Measurements from ENCODE around the gene MSL1. TPM values are rescaled to one million over a fixed set of nuclear protein-coding genes. Genes with fewer than 3 reads are reported as not detected.
A peak's percentile ranks its signal among the peaks of the same experiment; 100 is the strongest.

MSL1 gene
- total and polyA plus RNA-seq, 2 of the 13 experiments (the other 11 are each of a cell fraction or from before 2014, with no cell fraction given): 63.8 to 88.5 TPM

DNA sequence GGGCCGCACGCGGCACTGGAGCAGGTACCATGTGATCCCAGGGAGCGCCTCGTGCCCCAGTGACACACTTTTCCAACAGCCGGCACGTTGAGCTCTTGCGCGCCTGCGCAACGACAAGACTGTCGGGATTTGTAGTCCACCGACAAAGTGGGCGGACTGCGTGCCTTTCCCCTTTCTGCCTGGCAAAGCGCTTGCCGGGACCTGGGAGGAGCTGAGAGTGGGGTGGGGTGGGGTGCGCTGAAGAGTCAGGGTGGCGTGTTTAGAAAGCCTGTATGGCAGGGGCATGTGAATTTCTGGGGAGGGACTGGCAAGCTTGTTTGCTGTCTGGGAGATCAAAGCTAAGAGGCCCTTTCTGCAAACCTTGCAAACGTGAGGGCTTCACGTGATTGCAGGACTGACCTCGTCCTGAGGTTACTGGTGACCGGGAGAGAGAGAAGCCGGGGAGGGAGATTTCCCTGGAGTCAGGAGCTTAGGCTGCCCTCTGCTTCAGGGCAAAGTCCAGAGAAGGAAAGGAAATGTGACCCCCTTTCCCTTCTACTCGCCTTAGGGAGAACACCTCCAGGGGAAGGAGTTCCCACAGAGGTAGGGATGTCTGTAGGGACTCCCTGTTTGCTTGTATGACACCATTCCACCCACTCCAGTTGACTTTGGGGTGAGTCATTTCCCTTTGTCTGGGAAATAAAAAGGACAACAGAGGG lies 21.0 kb upstream of the MSL1 start (continued):
- TF ChIP-seq ZNF790 (CRISPR knock-in tag; IDR thresholded peaks at IDR 0.05; ENCODE audit: borderline replicate concordance) (no peak; the same call in none of the 2 replicates), SOX13 (IDR thresholded peaks at IDR 0.05) (peak; percentile 92), SOX13 (CRISPR knock-in tag; conservative IDR thresholded peaks at IDR 0.05 in 1 of 2, IDR thresholded peaks at IDR 0.05 in 1 of 2) (peak; percentile 28 to 86; a peak in 2 of 4 replicates), ZNF724P (CRISPR knock-in tag; IDR thresholded peaks at IDR 0.05; ENCODE audit: borderline replicate concordance) (peak; percentile 93), IKZF1 (IDR thresholded peaks at IDR 0.05) (no peak), ZBTB38 (CRISPR knock-in tag; IDR thresholded peaks at IDR 0.05) (peak; percentile 93), POLR2A (IDR thresholded peaks at IDR 0.05; ENCODE audit: insufficient read depth in 1 of 2, low read depth in 2 of 2, low read length in 2 of 2) (peak; percentile 24 to 63; a peak in 3 of 4 replicates), ZNF616 (CRISPR knock-in tag; IDR thresholded peaks at IDR 0.05; ENCODE audit: low read depth) (peak; percentile 99), ZMYM2 (CRISPR knock-in tag; IDR thresholded peaks at IDR 0.05) (no peak; the same call in 1 of the 2 replicates), ZNF430 (CRISPR knock-in tag; IDR thresholded peaks at IDR 0.05) (peak; percentile 96), ZNF10 (CRISPR knock-in tag; IDR thresholded peaks at IDR 0.05; ENCODE audit: borderline replicate concordance, low read depth) (no peak), TCF7 (IDR thresholded peaks at IDR 0.05; ENCODE audit: low read depth) (peak; percentile 98), ZFYVE20 (CRISPR knock-in tag; IDR thresholded peaks at IDR 0.05; ENCODE audit: borderline replicate concordance, low read depth) (0 out of 2 replicates have a peak, but pooled peaks have one; percentile 74), KMT2B (CRISPR knock-in tag; IDR thresholded peaks at IDR 0.05) (peak; percentile 74), ZNF746 (CRISPR knock-in tag; IDR thresholded peaks at IDR 0.05) (peak; percentile 100), SALL2 (CRISPR knock-in tag; IDR thresholded peaks at IDR 0.05) (peak; percentile 99; the same call in 1 of the 2 replicates), ZNF253 (CRISPR knock-in tag; IDR thresholded peaks at IDR 0.05; ENCODE audit: borderline replicate concordance) (peak; percentile 96), NCOR1 (IDR thresholded peaks at IDR 0.05; ENCODE audit: borderline replicate concordance, low read length) (peak; percentile 100), HNRNPH1 (optimal IDR thresholded peaks at IDR 0.05; ENCODE audit: low read depth, low read length) (peak; percentile 15), ZNF496 (CRISPR knock-in tag; IDR thresholded peaks at IDR 0.05; ENCODE audit: insufficient replicate concordance) (no peak), CC2D1A (CRISPR knock-in tag; IDR thresholded peaks at IDR 0.05) (no peak), ZNF34 (CRISPR knock-in tag; IDR thresholded peaks at IDR 0.05; ENCODE audit: borderline replicate concordance) (peak; percentile 97), ERF (CRISPR knock-in tag; IDR thresholded peaks at IDR 0.05) (peak; percentile 98), U2AF2 (IDR thresholded peaks at IDR 0.05; ENCODE audit: low read depth, low read length) (no peak), ELF3 (CRISPR knock-in tag; IDR thresholded peaks at IDR 0.05) (peak; percentile 89), RNF219 (CRISPR knock-in tag; IDR thresholded peaks at IDR 0.05) (peak; percentile 52), TRIM24 (CRISPR knock-in tag; IDR thresholded peaks at IDR 0.05) (peak; percentile 56; the same call in 1 of the 2 replicates)
- TF ChIP-seq, protein P1, sequence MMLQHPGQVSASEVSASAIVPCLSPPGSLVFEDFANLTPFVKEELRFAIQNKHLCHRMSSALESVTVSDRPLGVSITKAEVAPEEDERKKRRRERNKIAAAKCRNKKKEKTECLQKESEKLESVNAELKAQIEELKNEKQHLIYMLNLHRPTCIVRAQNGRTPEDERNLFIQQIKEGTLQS (CRISPR knock-in tag; IDR thresholded peaks at IDR 0.05): peak; percentile 97
- TF ChIP-seq, protein P2, sequence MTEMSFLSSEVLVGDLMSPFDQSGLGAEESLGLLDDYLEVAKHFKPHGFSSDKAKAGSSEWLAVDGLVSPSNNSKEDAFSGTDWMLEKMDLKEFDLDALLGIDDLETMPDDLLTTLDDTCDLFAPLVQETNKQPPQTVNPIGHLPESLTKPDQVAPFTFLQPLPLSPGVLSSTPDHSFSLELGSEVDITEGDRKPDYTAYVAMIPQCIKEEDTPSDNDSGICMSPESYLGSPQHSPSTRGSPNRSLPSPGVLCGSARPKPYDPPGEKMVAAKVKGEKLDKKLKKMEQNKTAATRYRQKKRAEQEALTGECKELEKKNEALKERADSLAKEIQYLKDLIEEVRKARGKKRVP (CRISPR knock-in tag; IDR thresholded peaks at IDR 0.05): peak in 1 of 2 experiments; percentile 74; a peak in 1 of 4 replicates
